ENCODE results near the gene NSD1. TPM values are rescaled to one million over a fixed set of nuclear protein-coding genes. Genes with fewer than 3 reads are reported as not detected.

NSD1 gene
- total RNA-seq, 2 donors from 2014 or later, result 150 to 190 TPM

DNA sequence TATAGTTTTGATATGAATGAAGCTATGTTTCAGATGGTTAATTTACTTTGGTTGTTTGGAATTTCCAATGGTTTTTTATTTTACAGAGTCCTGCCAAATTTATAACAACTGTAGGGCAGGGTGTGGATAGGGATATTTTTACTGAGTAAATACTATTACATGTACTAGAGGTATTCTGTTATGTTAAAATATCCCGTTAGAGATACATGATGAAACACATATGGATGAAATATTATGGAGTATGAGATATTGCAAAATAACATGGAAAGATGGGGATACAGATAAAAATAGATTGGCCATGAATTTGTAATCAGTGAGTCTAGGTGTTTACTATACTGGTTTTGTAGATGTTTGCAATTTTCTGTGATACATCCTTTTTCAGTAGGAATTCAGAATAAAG is 93.3 kb downstream of the NSD1 start:
- Mint-ChIP-seq H3K27me3 (ENCODE audit: insufficient read depth) (no peaks in the 10 kb centered on the region), H3K9me3 (no peaks in the 10 kb centered on the region), H3K4me3 (no peak overlapping the region), H3K4me1 (no peaks in the 10 kb centered on the region), H3K27ac (no peak overlapping the region), H3K36me3 (ENCODE audit: low read depth) (peaks cover 42% of the 10 kb centered on the region)
- Histone ChIP-seq H3K9ac (ENCODE audit: extremely low read depth, low read length, poor library complexity, severe bottlenecking) (no peak overlapping the region), H3K27ac (ENCODE audit: low read depth, low read length) (no peak overlapping the region), H3K9me3 (ENCODE audit: control insufficient read depth, low read length) (no peaks in the 10 kb centered on the region), H3K36me3 (ENCODE audit: control insufficient read depth, insufficient read depth, low read length) (peaks cover 73% of the 10 kb centered on the region), H3K4me1 (ENCODE audit: control insufficient read depth, insufficient read depth, low read length) (no peaks in the 10 kb centered on the region), H3K4me3 (ENCODE audit: low read length) (no peak overlapping the region), H3K27me3 (ENCODE audit: control insufficient read depth, insufficient read depth, low read length, poor library complexity, severe bottlenecking) (no peaks in the 10 kb centered on the region)
- TF ChIP-seq, protein P1, sequence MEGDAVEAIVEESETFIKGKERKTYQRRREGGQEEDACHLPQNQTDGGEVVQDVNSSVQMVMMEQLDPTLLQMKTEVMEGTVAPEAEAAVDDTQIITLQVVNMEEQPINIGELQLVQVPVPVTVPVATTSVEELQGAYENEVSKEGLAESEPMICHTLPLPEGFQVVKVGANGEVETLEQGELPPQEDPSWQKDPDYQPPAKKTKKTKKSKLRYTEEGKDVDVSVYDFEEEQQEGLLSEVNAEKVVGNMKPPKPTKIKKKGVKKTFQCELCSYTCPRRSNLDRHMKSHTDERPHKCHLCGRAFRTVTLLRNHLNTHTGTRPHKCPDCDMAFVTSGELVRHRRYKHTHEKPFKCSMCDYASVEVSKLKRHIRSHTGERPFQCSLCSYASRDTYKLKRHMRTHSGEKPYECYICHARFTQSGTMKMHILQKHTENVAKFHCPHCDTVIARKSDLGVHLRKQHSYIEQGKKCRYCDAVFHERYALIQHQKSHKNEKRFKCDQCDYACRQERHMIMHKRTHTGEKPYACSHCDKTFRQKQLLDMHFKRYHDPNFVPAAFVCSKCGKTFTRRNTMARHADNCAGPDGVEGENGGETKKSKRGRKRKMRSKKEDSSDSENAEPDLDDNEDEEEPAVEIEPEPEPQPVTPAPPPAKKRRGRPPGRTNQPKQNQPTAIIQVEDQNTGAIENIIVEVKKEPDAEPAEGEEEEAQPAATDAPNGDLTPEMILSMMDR (conservative IDR thresholded peaks at IDR 0.05), result no peak
- DNase-seq, result no peak
- 97 to 100% methylated on average over 1 of the region's 1 CpG for WGBS, 2 experiments (ENCODE audit: insufficient coverage in 1 of 2, insufficient read length in 1 of 2)

DNA sequence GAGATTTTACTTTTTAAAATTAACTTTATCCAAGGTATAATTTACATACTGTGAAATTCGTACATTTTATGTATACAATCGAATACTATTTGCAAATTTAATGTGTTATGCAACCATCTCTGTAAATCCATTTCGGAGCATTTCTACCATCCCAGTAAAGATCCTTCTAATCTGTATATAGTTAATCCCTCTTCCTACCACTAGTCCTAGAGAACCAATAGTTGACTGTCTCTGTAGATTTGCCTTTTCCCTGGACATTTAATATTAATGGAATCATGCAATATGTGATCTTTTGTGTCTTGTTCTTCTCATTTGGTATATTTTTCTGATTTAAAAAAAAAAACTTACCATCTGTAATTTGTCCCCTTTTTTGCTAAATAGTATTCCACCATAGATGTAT is 95.2 kb downstream of the NSD1 start:
- Histone ChIP-seq H3K9ac (ENCODE audit: extremely low read depth, low read length, poor library complexity, severe bottlenecking) (no peak overlapping the region), H3K9me3 (ENCODE audit: control insufficient read depth, low read length) (no peaks in the 10 kb centered on the region), H3K36me3 (ENCODE audit: control insufficient read depth, insufficient read depth, low read length) (peaks cover 64% of the 10 kb centered on the region), H3K27me3 (ENCODE audit: control insufficient read depth, insufficient read depth, low read length, poor library complexity, severe bottlenecking) (no peaks in the 10 kb centered on the region), H3K4me1 (ENCODE audit: control insufficient read depth, insufficient read depth, low read length) (no peaks in the 10 kb centered on the region), H3K27ac (ENCODE audit: low read depth, low read length) (no peak overlapping the region), H3K4me3 (ENCODE audit: low read length) (no peak overlapping the region)
- Mint-ChIP-seq H3K27ac (peak overlapping the region; percentile 26), H3K27me3 (ENCODE audit: insufficient read depth) (no peaks in the 10 kb centered on the region), H3K9me3 (no peaks in the 10 kb centered on the region), H3K4me1 (no peaks in the 10 kb centered on the region), H3K4me3 (no peak overlapping the region), H3K36me3 (ENCODE audit: low read depth) (peaks cover 35% of the 10 kb centered on the region)
- TF ChIP-seq, protein P1 (conservative IDR thresholded peaks at IDR 0.05), result peak; percentile 61
- no peak for DNase-seq
- WGBS, 2 experiments (ENCODE audit: insufficient coverage in 1 of 2, insufficient read length in 1 of 2), result 92 to 93% methylated on average over 2 to 3 of the region's 3 CpGs

DNA sequence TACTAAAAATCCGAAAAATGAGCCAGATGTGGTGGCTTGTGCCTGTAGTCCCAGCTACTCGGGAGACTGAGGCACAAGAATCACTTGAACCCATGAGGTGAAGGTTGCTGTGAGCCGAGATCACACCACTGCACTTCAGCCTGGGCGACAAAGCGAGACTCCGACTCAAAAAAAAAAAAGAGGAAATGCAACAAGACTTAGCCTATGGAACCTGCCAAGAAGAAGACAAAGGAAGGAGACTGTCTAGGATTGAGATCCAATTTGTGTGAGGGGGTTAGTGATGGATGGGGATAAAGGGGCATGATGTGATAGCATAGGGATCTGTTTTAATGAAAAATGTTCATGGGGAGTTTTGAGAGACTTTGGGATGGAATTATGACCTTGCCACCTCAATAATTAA is 97.1 kb downstream of the NSD1 start:
- peaks cover 34% of the 10 kb centered on the region for H3K36me3 Mint-ChIP-seq (ENCODE audit: low read depth)
- 95 to 98% methylated on average over 6 of the region's 6 CpGs for WGBS, 2 experiments (ENCODE audit: insufficient coverage in 1 of 2, insufficient read length in 1 of 2)
- TF ChIP-seq, protein P1 (conservative IDR thresholded peaks at IDR 0.05), result no peak
- Histone ChIP-seq H3K36me3 (ENCODE audit: control insufficient read depth, insufficient read depth, low read length) (peaks cover 69% of the 10 kb centered on the region), H3K27me3 (ENCODE audit: control insufficient read depth, insufficient read depth, low read length, poor library complexity, severe bottlenecking) (no peaks in the 10 kb centered on the region), H3K27ac (ENCODE audit: low read depth, low read length) (no peak overlapping the region), H3K9ac (ENCODE audit: extremely low read depth, low read length, poor library complexity, severe bottlenecking) (no peak overlapping the region), H3K4me1 (ENCODE audit: control insufficient read depth, insufficient read depth, low read length) (no peaks in the 10 kb centered on the region), H3K9me3 (ENCODE audit: control insufficient read depth, low read length) (no peaks in the 10 kb centered on the region), H3K4me3 (ENCODE audit: low read length) (no peak overlapping the region)
- peak overlapping the region; percentile 26 for H3K27ac Mint-ChIP-seq
- H3K4me3 Mint-ChIP-seq, result no peak overlapping the region
- H3K27me3 Mint-ChIP-seq (ENCODE audit: insufficient read depth), result no peaks in the 10 kb centered on the region
- no peak for DNase-seq
- no peaks in the 10 kb centered on the region for H3K9me3 Mint-ChIP-seq
- no peaks in the 10 kb centered on the region for H3K4me1 Mint-ChIP-seq
